T-helper 2 cell (primary cell): ENCODE data around the gene TSPAN31.
"Not testable (repeated sequence)": the region's sequence is repeated elsewhere in the genome, so short reads cannot be mapped to it uniquely, and the experiment has no call there.

Experiments used
- DNase-seq, 5 experiments: peaks; one replicate each; pipeline versions ENCODE4 v3.0.0 to v3.0.0-alpha.2; 2012 to 2022

TSPAN31 gene

DNA sequence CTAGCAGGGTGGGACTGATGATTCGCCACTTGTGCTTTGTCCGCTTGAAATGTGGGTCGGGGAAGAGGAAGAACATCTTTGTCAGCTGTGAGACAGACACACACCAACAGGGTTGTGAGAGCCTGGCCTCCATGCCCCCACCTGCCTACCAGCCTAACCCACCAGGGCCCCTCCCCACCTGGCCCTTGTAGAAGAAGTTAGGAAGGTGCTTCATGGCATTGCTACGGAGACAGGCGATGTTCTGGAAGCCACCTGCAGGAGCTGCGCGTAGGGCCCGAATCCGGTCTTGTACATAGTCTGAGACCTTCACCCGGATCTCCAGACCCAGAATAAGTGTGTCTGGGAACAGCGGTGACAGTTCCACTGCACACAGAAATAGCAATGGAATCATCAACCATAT lies 24.8 kb downstream of the TSPAN31 start:
- no peak for DNase-seq

DNA sequence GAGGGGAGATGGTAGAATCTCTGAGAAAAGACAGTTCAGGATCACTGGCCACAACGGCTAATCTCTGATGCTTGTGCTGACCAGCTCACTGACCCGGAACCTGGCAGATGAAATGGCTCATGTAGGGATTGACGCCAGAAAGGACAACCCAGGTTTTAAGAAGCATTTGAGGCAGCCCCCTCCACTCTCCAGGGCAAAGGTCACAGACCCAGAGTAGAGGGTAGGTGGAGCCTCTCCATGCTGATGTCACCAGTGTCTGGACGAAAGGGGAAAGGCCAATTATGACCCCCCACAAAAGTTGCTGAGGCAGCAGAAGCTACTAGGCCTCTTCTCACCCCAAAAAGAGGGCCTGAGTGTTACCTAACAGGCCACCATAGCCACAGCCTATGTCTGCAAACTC lies 25.9 kb downstream of the TSPAN31 start:
- no peak for DNase-seq

DNA sequence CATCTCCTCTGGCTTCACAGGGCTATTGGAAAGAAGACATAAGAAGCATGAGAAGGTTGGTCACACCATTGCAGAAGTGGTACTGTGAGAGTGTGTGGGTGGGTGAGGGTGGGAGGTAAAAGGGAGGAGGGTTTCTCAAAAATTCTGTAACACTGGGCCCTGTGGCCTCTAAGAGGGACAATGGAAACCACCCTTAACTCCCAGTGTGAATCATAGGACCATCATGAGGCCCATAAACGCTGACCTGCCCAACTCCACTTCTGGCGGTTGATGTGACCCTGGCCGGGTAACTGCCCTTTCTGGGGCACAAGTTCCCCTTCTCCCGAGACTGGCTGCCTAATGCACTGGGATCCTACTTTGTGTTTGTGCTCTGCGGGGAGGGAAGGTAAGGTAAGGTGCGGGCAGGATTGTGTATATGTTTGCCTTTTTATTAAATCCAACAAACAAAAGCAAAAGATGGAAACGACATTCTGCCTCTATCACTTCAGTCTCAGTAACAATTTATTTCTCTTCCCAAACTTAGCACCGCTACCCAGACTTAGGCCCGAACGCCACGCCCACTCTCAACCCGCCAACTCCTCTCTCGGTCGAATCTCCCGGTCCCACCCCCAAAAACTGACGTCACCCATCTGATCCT lies 26.5 kb downstream of the TSPAN31 start:
- peak in 4 of 5 experiments; percentile 50 to 89 (median 82) for DNase-seq

DNA sequence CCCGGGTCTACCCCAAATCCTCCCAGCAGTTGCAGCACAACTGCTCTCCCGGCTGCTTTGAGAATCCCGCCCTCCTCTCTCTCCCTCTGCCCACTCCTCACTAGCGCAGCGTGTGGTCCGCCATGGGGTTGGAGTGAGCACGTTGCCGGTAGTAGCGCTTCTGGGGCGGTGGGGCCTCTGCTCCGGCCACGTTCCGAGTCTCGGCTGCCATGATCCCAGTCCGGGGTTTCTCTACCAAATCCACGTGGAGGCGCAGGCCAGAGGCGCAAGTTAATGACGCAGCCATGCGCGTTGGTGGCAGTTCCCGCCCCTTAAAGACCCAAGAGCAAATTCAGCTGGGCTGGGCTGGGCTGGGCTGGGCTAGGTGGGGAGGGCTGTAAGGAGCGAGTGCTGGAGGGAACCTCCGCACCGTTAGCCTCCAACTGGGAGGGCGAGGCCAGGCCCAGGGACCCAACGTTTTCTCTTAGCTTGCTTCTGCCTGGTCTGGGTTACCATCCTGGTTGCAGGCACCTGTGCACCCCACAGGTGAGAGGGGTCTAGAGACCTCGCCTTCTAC lies 27.1 kb downstream of the TSPAN31 start, which contains the start of gene METTL1:
TSS of gene METTL1 (minus strand) at position 233 of the 556 bp plus-strand sequence. CDS start at position 211, 22 bp downstream.
- peak; percentile 64 to 96 (median 88) for DNase-seq

DNA sequence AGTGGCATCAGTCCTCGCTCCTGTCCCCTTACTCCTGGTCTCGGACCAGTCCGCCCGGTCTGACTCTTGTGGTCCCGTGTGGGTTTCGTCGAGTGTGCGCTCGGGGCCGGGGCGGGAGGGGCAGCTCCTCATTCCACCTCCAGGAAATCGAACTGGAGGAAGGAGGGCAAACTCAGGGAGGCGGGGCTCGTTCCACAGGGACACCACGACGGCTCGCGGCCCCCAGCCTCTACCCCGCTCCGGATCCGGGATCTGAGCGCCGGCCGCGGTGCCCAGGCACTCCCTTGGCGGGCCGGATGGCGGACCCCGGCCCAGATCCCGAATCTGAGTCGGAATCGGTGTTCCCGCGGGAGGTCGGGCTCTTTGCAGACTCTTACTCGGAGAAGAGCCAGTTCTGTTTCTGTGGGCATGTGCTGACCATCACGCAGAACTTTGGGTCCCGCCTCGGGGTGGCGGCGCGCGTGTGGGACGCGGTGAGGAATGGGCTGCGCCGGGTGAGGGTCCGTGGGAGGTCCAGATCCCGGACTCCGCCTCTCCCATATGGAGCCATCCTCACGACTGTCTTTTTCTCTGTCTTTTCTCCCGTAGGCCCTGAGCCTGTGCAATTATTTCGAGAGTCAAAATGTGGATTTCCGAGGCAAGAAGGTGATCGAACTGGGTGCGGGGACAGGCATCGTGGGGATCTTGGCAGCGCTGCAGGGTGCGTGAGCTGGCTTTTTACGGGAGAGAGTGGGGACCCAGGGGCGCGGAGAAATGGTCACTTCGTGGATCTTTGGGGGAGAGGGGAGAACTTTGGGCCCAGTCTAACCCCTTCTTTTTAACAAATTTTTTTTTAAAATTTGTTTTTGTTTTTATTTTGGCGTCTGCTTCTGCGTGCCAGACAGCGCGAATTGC lies 27.8 kb downstream of the TSPAN31 start, which contains the start of gene EEF1AKMT3:
TSS of gene EEF1AKMT3 (plus strand) at position 186 of the 894 bp plus-strand sequence. CDS start at position 297, 111 bp downstream.
- peak in 3 of 5 experiments; percentile 14 to 34 (median 28) for DNase-seq

DNA sequence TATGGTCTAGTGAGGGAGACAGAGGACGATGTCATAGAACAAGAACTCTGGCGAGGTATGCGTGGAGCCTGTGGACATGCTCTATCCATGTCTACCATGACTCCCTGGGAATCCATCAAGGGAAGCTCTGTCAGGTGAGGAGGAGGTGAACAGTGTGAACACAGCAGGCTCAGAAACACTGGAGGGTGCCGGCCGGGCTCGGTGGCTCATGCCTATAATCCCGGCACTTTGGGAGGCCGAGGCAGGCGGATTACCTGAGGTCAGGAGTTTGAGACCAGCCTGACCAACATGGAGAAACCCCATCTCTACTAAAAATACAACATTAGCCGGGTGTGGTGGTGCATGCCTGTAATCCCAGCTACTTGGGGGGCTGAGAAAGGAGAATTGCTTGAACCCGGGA lies 29.8 kb downstream of the TSPAN31 start:
- DNase-seq, result not testable (repeated sequence)

DNA sequence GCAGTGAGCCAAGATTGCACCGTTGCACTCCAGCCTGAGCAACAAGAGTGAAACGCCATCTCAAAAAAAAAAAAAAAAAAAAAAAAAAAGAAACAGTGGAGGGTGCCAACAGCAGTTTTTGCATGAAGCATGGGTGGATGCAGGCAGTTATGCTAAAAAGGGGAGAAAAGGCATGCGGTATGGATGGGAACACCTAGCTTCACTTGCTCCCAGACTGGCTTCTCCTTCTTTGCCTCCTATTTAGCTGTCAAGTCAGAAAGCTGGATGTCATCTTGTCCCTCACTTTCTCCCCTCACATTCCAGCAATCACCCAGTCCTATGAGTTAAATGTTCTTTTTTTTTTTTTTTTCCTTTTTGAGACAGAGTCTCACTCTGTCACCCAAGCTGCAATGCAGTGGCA lies 30.2 kb downstream of the TSPAN31 start:
- no peak for DNase-seq

DNA sequence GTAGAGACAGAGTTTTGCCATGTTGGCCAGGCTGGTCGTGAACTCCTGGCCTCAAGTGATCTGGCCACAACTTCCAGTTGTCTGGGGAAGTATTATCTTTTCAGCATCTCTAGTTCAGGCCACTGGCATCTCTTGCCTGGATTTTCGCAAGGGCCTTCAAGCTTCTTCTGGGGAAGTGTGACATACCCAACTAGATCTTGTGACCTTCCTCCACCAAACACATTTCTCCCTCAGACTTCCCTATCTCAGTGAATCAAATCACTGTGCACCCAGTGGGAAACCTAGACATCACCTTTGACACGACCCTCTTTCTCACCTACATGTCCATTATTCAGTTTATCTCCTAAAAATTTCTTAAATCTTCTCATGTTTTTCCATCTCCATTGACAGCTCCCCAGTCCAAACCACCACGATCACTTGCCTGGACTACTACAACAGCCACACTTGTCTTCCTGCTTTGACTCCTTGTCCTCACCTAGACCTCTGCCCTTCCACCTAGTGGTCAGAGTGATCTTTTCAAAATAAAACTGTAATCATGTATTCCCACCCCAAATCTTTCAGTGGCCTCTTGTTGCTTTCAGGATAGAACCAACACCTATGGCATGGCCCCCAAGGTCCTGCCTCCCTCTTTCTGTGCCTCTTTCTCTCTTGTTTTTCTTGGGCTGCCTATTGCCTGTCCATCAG lies 30.9 kb downstream of the TSPAN31 start:
- DNase-seq, result no peak

DNA sequence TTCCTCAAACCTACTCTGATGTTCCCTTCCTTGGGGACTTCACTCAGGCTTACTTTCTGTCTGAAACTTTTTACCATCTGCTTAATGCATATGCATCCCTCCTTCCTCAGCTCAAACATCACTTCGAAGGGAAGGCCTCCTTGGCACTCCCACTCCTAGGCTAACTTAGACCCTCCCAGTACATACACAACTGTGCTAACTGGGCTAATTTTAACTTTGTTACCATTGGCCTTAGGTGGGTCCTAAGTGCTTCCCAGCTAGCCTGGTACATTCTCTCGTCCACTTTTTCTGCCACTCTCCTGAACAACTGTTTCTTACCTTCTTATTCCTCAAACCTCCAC lies 31.4 kb downstream of the TSPAN31 start:
- DNase-seq, result no peak

DNA sequence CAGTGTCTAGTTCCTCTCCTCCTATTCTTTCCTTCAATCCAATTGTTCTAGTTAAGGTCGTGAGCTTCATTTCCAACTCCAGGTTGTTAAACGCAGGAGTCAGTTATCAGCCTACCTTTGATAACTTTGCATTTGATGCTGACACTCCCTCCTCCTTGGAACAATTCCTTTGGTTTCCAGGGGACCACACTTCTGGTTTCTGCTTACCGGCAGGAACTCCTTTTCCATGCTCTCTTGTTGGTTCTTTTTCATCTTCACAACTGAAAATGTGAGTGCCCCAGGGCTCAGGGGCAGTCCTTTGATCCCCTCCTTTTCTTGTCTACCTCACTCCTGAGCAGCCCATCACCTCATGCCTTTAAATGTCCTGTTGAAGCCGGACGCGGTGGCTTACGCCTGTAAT lies 32.5 kb downstream of the TSPAN31 start:
- DNase-seq, result no peak

DNA sequence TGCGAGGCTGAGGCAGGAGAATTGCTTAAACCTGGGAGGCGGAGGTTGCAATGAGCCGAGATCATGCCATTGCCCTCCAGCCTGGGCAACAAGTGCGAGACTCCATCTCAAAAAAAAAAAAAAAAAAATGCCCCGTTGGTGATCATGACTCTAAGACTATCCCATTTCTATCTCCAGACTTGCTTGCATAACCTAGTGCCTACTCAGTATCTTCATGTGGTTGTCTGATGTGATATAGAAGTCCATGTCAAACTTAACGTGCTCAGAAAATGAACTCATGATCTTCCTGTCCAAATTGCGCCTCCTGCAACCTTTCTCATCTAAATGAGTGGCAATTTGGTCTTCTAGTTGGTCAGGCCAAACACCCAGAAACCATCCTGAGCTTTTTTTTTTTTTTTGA lies 33.1 kb downstream of the TSPAN31 start:
- DNase-seq, result no peak

DNA sequence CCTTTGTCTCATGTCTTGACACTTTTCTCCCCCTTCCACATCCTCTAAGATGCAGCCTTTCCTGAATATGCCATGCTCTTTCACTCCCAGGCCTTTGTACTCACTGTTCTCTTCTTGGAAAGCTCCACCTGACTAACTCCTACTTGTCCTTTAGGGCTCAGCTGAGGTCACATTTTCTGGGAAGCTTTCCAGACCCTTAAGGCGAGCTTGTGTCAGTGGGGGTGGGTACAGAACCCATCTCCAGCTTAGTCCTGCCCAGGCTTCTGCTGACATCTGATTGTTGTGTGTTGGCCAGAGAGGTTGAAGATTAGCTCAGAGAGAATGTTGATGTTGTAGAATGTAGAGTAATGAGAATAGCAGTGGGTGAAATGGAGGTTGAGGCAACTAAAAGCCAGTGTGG lies 34.9 kb downstream of the TSPAN31 start:
- no peak for DNase-seq

DNA sequence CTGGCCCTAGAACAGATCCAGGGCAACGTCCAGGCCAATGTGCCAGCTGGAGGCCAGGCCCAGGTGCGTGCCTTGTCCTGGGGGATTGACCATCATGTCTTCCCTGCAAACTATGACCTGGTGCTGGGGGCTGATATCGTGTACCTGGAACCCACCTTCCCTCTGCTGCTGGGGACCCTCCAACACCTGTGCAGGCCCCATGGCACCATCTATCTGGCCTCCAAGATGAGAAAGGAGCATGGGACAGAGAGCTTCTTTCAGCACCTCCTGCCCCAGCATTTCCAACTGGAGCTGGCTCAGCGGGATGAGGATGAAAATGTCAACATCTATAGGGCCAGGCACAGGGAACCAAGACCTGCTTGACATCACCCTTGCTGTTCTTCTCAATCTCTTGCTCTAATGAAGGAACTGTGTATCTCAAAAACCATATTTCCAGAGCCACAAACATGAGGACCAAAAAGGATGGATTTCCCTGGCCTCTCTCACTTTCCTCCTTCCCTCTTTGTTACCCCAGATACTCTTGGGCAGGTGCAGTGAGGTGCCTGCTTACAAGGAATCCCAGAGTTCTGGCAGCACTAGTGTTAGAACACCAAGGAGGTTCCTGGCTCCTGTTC lies 35.6 kb downstream of the TSPAN31 start:
- DNase-seq, result no peak

DNA sequence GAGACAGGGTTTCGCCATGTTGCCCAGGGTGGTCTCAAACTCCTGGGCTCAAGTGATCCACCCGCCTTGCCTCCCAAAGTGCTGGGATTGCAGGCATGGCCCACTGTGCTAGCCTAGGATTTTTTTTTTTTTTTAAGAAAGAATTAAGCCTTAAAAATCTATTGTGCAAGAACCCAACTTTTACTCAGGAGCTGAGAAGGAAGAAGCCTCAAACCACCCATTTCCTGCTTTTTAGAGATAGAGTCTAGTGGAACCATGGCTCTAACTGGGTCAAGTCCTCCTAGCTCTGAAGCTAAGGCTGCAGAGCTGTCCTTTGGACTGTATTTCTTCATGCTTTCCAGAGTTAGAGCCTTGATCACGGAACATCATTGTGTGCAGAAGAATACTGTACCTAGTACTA lies 36.4 kb downstream of the TSPAN31 start:
- DNase-seq, result peak in 1 of 5 experiments; percentile 57

DNA sequence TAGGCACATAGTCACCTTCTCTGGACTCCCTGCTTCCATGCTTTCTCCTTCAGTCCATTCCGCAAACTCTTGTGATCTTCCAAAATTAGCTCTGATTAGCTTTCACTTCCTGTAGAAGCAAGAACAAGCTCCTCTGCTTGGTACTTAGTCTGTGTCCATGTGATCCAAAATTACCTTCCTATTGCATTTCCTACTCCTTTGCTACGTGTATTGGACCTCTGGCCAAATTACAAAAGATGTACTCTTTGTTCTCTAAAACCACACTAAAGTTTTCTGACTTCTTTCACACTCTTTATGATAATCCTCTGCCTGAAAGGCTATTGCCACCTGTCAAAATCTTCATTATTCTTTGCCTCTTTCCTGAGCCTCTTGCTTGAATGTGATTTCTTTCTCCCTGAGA lies 37.0 kb downstream of the TSPAN31 start:
- no peak for DNase-seq

DNA sequence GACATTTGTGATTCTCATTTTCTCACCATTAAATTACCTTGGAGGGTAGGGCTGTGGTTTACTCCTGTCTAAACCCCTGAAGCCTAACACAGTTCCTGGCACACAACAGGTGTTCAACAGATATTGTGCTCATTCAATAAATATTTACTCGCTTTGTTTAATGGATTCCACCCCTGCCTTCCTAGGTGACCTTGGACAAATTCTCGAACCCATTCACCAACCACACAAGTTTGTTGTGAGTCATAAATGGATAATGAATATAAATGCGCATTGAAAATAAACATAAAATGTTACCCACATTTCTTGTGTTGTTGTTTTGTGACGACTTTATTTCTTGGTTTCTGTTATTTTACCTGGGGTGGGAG lies 37.4 kb downstream of the TSPAN31 start:
- no peak for DNase-seq

DNA sequence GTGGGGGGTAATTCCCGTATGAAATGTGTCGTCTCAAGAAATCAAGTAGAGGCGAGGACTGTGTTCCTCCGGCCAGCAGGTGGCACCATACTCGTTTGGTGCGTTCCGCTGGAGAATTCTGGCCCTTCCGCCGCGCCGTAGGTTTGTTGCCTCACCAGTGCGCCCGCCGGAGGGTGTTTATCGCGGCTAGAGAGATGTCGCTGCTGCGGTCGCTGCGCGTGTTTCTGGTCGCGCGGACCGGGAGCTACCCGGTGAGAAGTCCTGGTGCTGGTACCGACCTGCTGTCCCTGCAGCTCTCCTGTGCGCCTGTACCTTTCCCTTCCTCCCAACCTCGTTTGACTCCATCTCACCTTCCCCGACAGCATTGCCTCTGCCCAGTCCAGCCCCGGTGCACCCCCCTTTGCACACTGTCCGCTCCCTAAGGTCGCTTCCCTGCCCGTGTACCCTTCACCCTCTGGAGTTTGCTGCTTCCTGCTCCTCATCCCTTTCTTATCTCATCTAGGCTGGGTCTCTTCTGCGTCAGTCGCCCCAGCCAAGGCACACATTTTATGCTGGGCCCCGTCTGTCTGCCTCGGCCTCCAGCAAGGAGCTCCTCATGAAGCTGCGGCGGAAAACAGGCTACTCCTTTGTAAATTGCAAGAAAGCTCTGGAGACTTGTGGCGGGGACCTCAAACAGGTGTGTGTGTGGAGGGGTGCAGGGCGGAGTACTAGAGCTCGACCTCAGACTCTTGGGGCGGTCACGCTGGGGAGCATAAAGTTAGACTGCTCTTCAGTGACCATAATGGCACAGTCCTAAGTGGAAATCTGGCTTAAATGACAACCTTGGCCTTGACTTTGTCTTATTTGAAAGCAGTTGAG lies 38.0 kb downstream of the TSPAN31 start, which contains the start of gene TSFM:
TSS of gene TSFM (plus strand) at position 180 of the 858 bp plus-strand sequence. CDS start at position 195, 15 bp downstream.
- DNase-seq, result peak; percentile 89 to 98 (median 96)

DNA sequence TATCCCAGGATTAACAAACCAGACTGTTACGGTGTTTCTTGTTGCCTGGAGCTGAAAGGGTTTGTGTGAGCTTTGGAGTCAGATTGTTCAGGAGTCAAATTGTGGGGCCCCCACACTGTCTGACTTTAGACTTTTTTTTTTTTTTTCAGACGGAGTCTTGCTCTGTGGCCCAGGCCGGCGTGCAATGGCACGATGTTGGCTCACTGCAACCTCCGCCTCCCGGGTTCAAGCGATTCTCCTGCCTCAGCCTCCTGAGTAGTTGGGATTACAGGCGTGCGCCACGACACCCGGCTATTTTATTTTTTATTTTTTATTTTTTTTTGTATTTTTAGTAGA lies 38.6 kb downstream of the TSPAN31 start:
- DNase-seq, result no peak

DNA sequence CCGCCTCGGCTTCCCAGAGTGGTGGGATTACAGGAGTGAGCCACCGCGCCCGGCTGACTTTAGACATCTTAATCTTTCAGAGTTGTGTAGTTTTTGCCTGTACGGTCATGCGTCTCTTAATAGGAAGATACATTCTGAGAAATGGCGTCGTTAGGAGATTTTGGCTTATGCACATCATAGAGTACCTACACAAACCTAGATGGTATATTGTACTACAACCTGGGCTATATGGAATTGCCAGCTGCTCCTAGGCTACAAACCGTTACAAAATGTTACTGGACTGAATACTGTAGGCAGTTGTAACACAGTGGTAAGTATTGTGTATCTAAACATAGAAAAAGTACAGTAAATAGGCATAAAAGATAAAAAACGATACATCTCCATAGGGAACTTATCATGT lies 39.0 kb downstream of the TSPAN31 start:
- DNase-seq, result no peak

DNA sequence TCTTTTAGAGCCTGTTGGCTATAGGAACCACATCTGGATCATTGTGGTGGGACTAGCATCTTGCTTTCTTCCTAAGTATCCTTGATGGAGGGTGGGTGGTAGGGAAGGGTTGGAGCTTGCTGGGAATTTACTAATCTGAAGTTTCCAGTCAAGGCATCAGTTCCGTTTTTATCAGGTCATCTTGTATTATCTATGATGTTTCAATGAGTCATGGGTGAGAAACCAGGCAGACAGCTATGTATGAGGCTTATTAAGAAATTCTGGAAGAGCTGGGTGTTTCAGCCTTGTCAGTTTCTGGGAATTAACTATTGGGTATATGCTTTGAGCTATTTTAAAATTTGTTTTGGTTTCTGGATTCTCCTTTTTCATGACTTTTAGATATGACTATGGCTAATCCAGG lies 49.1 kb downstream of the TSPAN31 start:
- DNase-seq, result no peak

DNA sequence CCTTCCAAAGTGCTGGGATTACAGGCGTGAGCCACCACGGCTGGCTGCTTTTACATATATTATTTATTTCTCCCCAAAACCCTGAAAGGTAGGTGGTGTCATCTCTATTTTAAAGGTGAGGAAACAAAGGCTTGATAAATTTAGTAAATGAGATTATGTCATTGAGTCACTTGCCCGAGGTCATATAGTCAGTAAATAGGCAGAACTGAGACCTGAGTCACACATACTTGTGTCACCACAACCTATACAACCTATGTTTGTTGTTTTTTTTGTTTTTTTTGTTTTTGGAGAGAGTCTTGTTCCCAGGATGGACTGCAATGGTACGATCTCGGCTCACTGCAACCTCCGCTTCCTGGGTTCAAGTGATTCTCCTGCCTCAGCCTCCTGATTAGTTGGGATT lies 50.5 kb downstream of the TSPAN31 start:
- no peak for DNase-seq

DNA sequence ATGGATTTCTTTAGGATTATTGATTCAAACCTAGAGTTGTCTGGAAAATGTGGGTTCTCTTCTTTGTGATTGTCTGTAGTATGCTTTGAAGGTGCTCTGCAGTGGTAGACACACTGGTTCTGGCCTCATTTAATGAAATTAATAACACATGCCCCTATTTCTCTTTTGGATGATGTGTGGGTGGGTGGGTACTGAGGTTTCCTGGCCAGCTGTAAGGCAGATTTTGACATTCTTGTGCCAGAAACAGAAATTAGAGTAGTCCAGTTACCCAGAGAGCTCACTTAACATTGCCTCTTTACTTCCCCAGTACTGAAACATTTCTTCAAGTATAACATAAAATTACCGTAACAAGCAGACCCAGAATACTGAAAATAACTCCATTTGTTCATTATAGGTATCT lies 52.2 kb downstream of the TSPAN31 start:
- no peak for DNase-seq
